Measurements from ENCODE around the gene BBX. TPM values are rescaled to one million over a fixed set of nuclear protein-coding genes. Genes with fewer than 3 reads are reported as not detected.

The BBX gene
- total RNA-seq, 1 experiment from 2014 or later: 66.8 TPM

DNA sequence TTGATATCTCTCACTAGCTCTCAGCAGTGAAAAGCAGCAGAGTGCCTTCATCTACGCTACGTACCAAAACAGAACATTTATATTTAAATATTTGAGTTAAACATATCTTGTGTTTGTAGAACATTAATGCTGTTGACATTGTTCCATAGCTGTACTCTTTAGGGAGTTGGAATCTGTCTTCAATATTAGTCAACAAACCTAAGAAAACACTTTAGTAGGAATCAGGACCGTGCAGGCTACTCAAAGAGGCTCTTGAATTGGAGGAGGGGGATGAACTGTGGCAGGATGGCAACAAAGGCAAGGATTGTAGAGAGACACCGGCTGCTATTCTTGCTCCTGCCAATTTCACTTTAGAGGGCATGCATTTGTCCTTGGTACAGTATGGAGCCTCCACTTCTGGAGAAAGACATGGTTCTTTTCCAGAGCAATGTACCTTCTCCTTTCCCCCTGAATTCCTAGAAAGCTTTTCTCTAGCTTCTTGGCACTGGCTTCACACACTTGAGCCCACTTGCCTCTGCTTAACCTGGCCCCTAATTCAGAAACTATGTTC, 302.1 kb downstream of the BBX start:
- H4K20me1 ChIP-seq (ENCODE audit: low read length): no peaks in the 10 kb centered on the region
- no peaks in the 10 kb centered on the region for H3K27me3 ChIP-seq (ENCODE audit: low read length)
- H2AFZ ChIP-seq (ENCODE audit: low read length): no peak overlapping the region
- no peaks in the 10 kb centered on the region for H3K4me1 ChIP-seq (ENCODE audit: insufficient read depth, low read length)
- no peaks in the 10 kb centered on the region for H3K9me2 ChIP-seq (replicated peaks; ENCODE audit: low read length)
- DNase-seq (no peak), ATAC-seq (no peak)
- BruUV-seq (replicated peaks): no TSS peak
- H3K79me2 ChIP-seq (ENCODE audit: low read length): no peaks in the 10 kb centered on the region
- ChIA-PET CTCF (no interaction called here), POLR2A (ENCODE audit: unreplicated experiment) (no interaction called here)
- H3K9me3 ChIP-seq (ENCODE audit: low read length): no peaks in the 10 kb centered on the region
- intact Hi-C loops (cut with micrococcal nuclease): no loop called here
- no peak overlapping the region for H3K9ac ChIP-seq (ENCODE audit: low read length)
- no peak overlapping the region for H3K4me3 ChIP-seq (ENCODE audit: low read length)
- no peaks in the 10 kb centered on the region for H3F3A ChIP-seq (ENCODE audit: low read length, unreplicated experiment)
- TF ChIP-seq EZH2 (IDR thresholded peaks at IDR 0.05; ENCODE audit: low read length, unreplicated experiment) (no peak), EZH2phosphoT487 (IDR thresholded peaks at IDR 0.05; ENCODE audit: borderline replicate concordance, low read length) (no peak)
- TF ChIP-seq, protein P1, sequence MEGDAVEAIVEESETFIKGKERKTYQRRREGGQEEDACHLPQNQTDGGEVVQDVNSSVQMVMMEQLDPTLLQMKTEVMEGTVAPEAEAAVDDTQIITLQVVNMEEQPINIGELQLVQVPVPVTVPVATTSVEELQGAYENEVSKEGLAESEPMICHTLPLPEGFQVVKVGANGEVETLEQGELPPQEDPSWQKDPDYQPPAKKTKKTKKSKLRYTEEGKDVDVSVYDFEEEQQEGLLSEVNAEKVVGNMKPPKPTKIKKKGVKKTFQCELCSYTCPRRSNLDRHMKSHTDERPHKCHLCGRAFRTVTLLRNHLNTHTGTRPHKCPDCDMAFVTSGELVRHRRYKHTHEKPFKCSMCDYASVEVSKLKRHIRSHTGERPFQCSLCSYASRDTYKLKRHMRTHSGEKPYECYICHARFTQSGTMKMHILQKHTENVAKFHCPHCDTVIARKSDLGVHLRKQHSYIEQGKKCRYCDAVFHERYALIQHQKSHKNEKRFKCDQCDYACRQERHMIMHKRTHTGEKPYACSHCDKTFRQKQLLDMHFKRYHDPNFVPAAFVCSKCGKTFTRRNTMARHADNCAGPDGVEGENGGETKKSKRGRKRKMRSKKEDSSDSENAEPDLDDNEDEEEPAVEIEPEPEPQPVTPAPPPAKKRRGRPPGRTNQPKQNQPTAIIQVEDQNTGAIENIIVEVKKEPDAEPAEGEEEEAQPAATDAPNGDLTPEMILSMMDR (conservative IDR thresholded peaks at IDR 0.05; ENCODE audit: low read depth, low read length): no peak
- H3K36me3 ChIP-seq (ENCODE audit: low read depth, low read length): no peaks in the 10 kb centered on the region
- no peak overlapping the region for H3K4me2 ChIP-seq (ENCODE audit: low read length)
- no peak overlapping the region for H3K27ac ChIP-seq (ENCODE audit: low read length)

DNA sequence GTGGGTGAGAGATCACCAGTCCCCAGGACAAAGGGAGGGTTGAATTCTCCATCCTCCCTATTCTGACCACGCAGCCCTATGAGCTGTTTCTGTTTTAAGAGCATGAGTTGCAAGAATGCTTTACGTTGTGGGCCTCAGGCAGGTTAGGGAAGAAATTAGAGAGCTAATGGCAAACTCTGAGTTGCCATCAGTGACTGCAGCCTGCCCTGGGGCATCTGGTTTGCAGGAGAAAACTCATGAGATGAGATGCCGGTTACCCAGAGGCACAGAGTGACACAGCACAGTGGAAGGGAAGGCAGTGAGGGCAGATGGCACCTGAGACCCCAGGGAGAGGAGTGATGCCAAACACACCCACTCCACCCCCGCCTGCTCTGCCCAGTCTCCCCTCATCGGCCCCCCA, 302.8 kb downstream of the BBX start:
- Histone ChIP-seq H3K4me2 (ENCODE audit: low read length) (no peak overlapping the region), H3K27me3 (ENCODE audit: low read length) (no peaks in the 10 kb centered on the region), H3F3A (ENCODE audit: low read length, unreplicated experiment) (no peaks in the 10 kb centered on the region), H3K27ac (ENCODE audit: low read length) (no peak overlapping the region), H4K20me1 (ENCODE audit: low read length) (no peaks in the 10 kb centered on the region), H3K79me2 (ENCODE audit: low read length) (no peaks in the 10 kb centered on the region), H3K36me3 (ENCODE audit: low read depth, low read length) (no peaks in the 10 kb centered on the region), H3K4me3 (ENCODE audit: low read length) (no peak overlapping the region), H3K4me1 (ENCODE audit: insufficient read depth, low read length) (no peaks in the 10 kb centered on the region), H3K9me3 (ENCODE audit: low read length) (no peaks in the 10 kb centered on the region), H3K9ac (ENCODE audit: low read length) (no peak overlapping the region), H2AFZ (ENCODE audit: low read length) (no peak overlapping the region), H3K9me2 (replicated peaks; ENCODE audit: low read length) (no peaks in the 10 kb centered on the region)
- no peak for TF ChIP-seq EZH2phosphoT487 (IDR thresholded peaks at IDR 0.05; ENCODE audit: borderline replicate concordance, low read length)
- TF ChIP-seq EZH2 (IDR thresholded peaks at IDR 0.05; ENCODE audit: low read length, unreplicated experiment): no peak
- TF ChIP-seq, protein P1 (conservative IDR thresholded peaks at IDR 0.05; ENCODE audit: low read depth, low read length): no peak
- ATAC-seq: 0 out of 2 replicates have a peak, but pooled peaks have one; percentile 20
- intact Hi-C loops (cut with micrococcal nuclease): no loop called here
- BruUV-seq (replicated peaks): no TSS peak
- CTCF ChIA-PET: no interaction called here
- no peak for DNase-seq
- POLR2A ChIA-PET (ENCODE audit: unreplicated experiment): no interaction called here

DNA sequence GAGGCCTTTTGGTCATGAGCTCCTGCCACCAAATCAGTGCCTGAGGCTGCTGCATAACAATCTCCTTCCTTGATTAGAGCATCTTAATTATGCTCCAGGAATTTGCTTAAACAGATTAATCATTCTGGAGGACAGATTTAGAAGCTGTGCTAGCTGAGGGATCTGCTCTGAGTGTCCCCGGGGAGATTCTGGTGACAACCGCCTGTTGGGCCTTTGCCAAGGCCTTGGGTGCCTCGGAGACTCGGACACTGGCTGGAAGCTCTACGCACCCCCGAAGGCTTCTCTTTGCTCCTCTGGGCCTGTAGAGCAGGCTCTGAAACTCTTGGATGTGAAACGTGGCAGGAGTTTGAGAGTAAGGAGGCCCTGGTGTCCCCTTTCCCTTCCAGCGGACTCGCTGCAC, 304.0 kb downstream of the BBX start:
- CTCF ChIA-PET: no interaction called here

More for the DNA sequence above, 304.0 kb downstream of the BBX start:
- H2AFZ ChIP-seq (ENCODE audit: low read length): no peak overlapping the region
- ATAC-seq (no peak), DNase-seq (no peak)
- no peaks in the 10 kb centered on the region for H3K9me3 ChIP-seq (ENCODE audit: low read length)
- no peaks in the 10 kb centered on the region for H3K36me3 ChIP-seq (ENCODE audit: low read depth, low read length)
- no peaks in the 10 kb centered on the region for H3K4me1 ChIP-seq (ENCODE audit: insufficient read depth, low read length)
- H3K27me3 ChIP-seq (ENCODE audit: low read length): no peaks in the 10 kb centered on the region
- H3K9ac ChIP-seq (ENCODE audit: low read length): no peak overlapping the region
- no peak overlapping the region for H3K4me3 ChIP-seq (ENCODE audit: low read length)
- BruUV-seq (replicated peaks): no TSS peak
- H3F3A ChIP-seq (ENCODE audit: low read length, unreplicated experiment): no peaks in the 10 kb centered on the region
- no peak overlapping the region for H3K4me2 ChIP-seq (ENCODE audit: low read length)
- TF ChIP-seq EZH2phosphoT487 (IDR thresholded peaks at IDR 0.05; ENCODE audit: borderline replicate concordance, low read length) (no peak), EZH2 (IDR thresholded peaks at IDR 0.05; ENCODE audit: low read length, unreplicated experiment) (no peak)
- TF ChIP-seq, protein P1 (conservative IDR thresholded peaks at IDR 0.05; ENCODE audit: low read depth, low read length): no peak
- H3K9me2 ChIP-seq (replicated peaks; ENCODE audit: low read length): no peaks in the 10 kb centered on the region
- intact Hi-C loops (cut with micrococcal nuclease): no loop called here
- no peak overlapping the region for H3K27ac ChIP-seq (ENCODE audit: low read length)
- POLR2A ChIA-PET (ENCODE audit: unreplicated experiment): no interaction called here
- H3K79me2 ChIP-seq (ENCODE audit: low read length): no peaks in the 10 kb centered on the region
- no peaks in the 10 kb centered on the region for H4K20me1 ChIP-seq (ENCODE audit: low read length)
